Hematopoietic multipotent progenitor cell treated with erythropoietin and hydrocortisone succinate and interleukin-3 and kit ligand, for 15 days (in vitro differentiated cells): ENCODE results near the gene PRSS57.

Experiments used
- DNase-seq: peaks from one replicate; pipeline ENCODE4 v3.0.0-alpha.2; 2015; ENCODE audit warnings: low spot score

Gene PRSS57

GRCh38 chr19:638906-639252, 56.4 kb downstream of the PRSS57 start:
- DNase-seq: no peak
